Central memory CD4-positive, alpha-beta T cell (primary cell): ENCODE results near the gene MYOM1.

Experiments used
- DNase-seq: peaks from one replicate; pipeline ENCODE4 v3.0.0; 2022

MYOM1 gene

GRCh38 chr18:3148930-3149535 lies 70.7 kb downstream of the MYOM1 start:
- DNase-seq = no peak

GRCh38 chr18:3147935-3148554 lies 71.7 kb downstream of the MYOM1 start:
- DNase-seq = no peak

- no peak for DNase-seq
These were observed 78.7 kb downstream of the MYOM1 start for GRCh38 chr18:3140986-3141639.

GRCh38 chr18:3140342-3140741 lies 79.4 kb downstream of the MYOM1 start:
- DNase-seq = no peak

- DNase-seq = no peak
These were observed 80.4 kb downstream of the MYOM1 start for GRCh38 chr18:3139406-3139805.

- no peak for DNase-seq
These were observed 81.3 kb downstream of the MYOM1 start for GRCh38 chr18:3138274-3138975.

- DNase-seq = no peak
These were observed 84.2 kb downstream of the MYOM1 start for GRCh38 chr18:3135536-3135935.

GRCh38 chr18:3132700-3133099 lies 87.1 kb downstream of the MYOM1 start:
- no peak for DNase-seq

GRCh38 chr18:3130344-3130743 lies 89.4 kb downstream of the MYOM1 start:
- no peak for DNase-seq

- DNase-seq = peak; percentile 68
These were observed 90.5 kb downstream of the MYOM1 start for GRCh38 chr18:3129053-3129864.

GRCh38 chr18:3126457-3127097 lies 93.2 kb downstream of the MYOM1 start:
- no peak for DNase-seq

GRCh38 chr18:3124822-3125221 lies 94.9 kb downstream of the MYOM1 start:
- no peak for DNase-seq

- DNase-seq = no peak
These were observed 96.9 kb downstream of the MYOM1 start for GRCh38 chr18:3122851-3123250.

- no peak for DNase-seq
These were observed 98.5 kb downstream of the MYOM1 start for GRCh38 chr18:3121259-3121658.

- no peak for DNase-seq
These were observed 99.4 kb downstream of the MYOM1 start for GRCh38 chr18:3120356-3120755.

- no peak for DNase-seq
These were observed 100.1 kb downstream of the MYOM1 start for GRCh38 chr18:3119401-3120341.

- DNase-seq = no peak
These were observed 101.4 kb downstream of the MYOM1 start for GRCh38 chr18:3118195-3119010.

- DNase-seq = no peak
These were observed 102.1 kb downstream of the MYOM1 start for GRCh38 chr18:3117493-3118192.

- no peak for DNase-seq
These were observed 104.2 kb downstream of the MYOM1 start for GRCh38 chr18:3115447-3116030.
